Karpas-422 (cell line): Measurements from ENCODE around the gene MRO. TPM values are rescaled to one million over a fixed set of nuclear protein-coding genes. Genes with fewer than 3 reads are reported as not detected.
"Not testable (repeated sequence)": the region's sequence is repeated elsewhere in the genome, so short reads cannot be mapped to it uniquely, and the experiment has no call there.

Source experiments
- DNase-seq: peaks from one replicate; pipeline ENCODE4 v3.0.0-alpha.2; 2015
- H2AFZ ChIP-seq: fragments of 200-600 bp; sonication (generic); 2 replicates; pipeline ENCODE4 v1.6.1; 2014; ENCODE audit warnings: antibody characterized with exemption, low read length, mixed read lengths
- H3K27ac ChIP-seq: fragments of 200-600 bp; sonication (generic); 2 replicates; pipeline ENCODE4 v1.5.1; 2014; ENCODE audit warnings: mild to moderate bottlenecking, low read length, moderate library complexity
- H3K27me3 ChIP-seq: fragments of 200-600 bp; sonication (generic); 2 replicates; pipeline ENCODE4 v1.6.1; 2014; ENCODE audit warnings: low read length, mixed read lengths
- H3K36me3 ChIP-seq: fragments of 200-600 bp; sonication (generic); 2 replicates; pipeline ENCODE4 v1.6.1; 2014; ENCODE audit warnings: low read length, mixed read lengths; ENCODE audit not compliant: insufficient read depth
- H3K4me1 ChIP-seq: fragments of 200-600 bp; sonication (generic); 2 replicates; pipeline ENCODE4 v1.6.1; 2014; ENCODE audit warnings: mild to moderate bottlenecking, low read length, mixed read lengths
- H3K4me2 ChIP-seq: fragments of 200-600 bp; sonication (generic); 2 replicates; pipeline ENCODE4 v1.6.1; 2014; ENCODE audit warnings: low read length, low read depth, mild to moderate bottlenecking; ENCODE audit not compliant: poor library complexity, severe bottlenecking
- H3K4me3 ChIP-seq: fragments of 200-600 bp; sonication (generic); 2 replicates; pipeline ENCODE4 v1.5.1; 2014; ENCODE audit warnings: mild to moderate bottlenecking, antibody characterized with exemption, low read length, mixed read lengths
- H3K79me2 ChIP-seq: fragments of 200-600 bp; sonication (generic); 2 replicates; pipeline ENCODE4 v1.6.1; 2014; ENCODE audit warnings: mild to moderate bottlenecking, low read length, mixed read lengths
- H3K9ac ChIP-seq: fragments of 200-600 bp; sonication (generic); 2 replicates; pipeline ENCODE4 v1.6.0; 2014; ENCODE audit warnings: low read length
- H3K9me2 ChIP-seq: fragments of 200-600 bp; sonication (generic), shearing (Covaris generic); replicated peaks from 2 replicates; pipeline ENCODE4 v1.6.0; 2014; ENCODE audit warnings: mild to moderate bottlenecking, low read length, moderate library complexity; ENCODE audit not compliant: insufficient read depth
- H3K9me3 ChIP-seq: fragments of 300-700, 200-600 bp; sonication (generic); 2 replicates; pipeline ENCODE4 v1.6.1; 2014; ENCODE audit warnings: low read length, mixed read lengths
- H4K20me1 ChIP-seq: fragments of 200-600 bp; sonication (generic); 2 replicates; pipeline ENCODE4 v1.6.1; 2014; ENCODE audit warnings: mild to moderate bottlenecking, antibody characterized with exemption, low read length, low read depth; ENCODE audit not compliant: insufficient read depth
- total RNA-seq: library from RNA; depleted of rRNA; stranded (reverse); fragments of >200 nt; shearing (Covaris generic); gene quantifications from 2 replicates; pipeline ENCODE4 v1.2.3, GENCODE V29; 2014; ENCODE audit warnings: low replicate concordance

Gene MRO
- total RNA-seq, 1 experiment from 2014 or later = 3.2 TPM

DNA sequence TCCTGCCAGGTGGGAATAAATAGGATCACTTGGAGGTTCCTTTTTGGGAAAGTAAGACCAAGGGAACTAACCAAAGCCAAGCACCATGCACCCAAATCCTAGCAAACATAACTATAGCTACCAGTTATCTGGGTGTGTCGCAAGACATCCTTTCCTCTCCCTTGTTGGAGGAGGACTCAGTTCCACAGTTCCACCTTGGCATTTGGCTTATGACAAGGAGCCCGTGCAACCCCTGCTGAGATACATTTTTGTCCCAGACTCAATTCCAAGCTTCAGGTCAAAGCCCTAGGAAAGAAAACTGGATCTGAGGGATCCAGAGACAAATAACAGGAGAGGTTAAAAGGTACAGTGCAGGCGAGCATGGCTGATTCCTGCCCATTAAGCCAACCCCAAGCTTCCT is 40.8 kb downstream of the MRO start:
- H3K79me2 ChIP-seq, H3K27ac ChIP-seq, H3K9ac ChIP-seq, H3K9me3 ChIP-seq, H3K36me3 ChIP-seq, H3K4me2 ChIP-seq, H3K4me3 ChIP-seq, H3K4me1 ChIP-seq, DNase-seq, H2AFZ ChIP-seq, H3K9me2 ChIP-seq, H4K20me1 ChIP-seq, H3K27me3 ChIP-seq: not testable (repeated sequence)

DNA sequence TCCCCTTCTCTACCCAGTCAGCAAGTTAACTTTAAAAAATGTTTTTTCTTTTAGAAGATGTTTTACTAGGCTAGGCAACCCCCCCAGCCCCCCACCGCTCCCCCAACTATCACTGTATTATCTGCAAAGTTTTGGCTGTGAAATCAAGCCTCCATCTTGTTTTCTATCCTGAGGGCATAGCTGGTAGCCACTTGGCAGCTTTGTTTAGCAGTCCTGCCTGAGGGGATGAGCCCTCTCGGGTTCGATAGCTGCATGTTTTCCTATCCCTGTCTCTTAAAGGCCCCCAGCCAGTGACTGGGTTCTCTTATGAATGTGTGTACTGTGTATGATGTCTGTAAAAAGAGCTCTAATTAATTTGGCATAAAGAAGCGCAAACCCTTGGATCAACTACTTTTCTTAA is 43.4 kb downstream of the MRO start:
- Histone ChIP-seq H3K4me1 (peaks cover 5% of the 10 kb centered on the region; the same call in 1 of the 2 replicates), H3K27me3 (no peaks in the 10 kb centered on the region), H4K20me1 (no peaks in the 10 kb centered on the region), H3K9me2 (no peaks in the 10 kb centered on the region), H3K27ac (no peak overlapping the region), H3K4me2 (no peak overlapping the region), H3K36me3 (no peaks in the 10 kb centered on the region), H3K79me2 (no peaks in the 10 kb centered on the region), H3K4me3 (no peak overlapping the region), H3K9me3 (no peaks in the 10 kb centered on the region), H2AFZ (no peak overlapping the region), H3K9ac (no peak overlapping the region)
- DNase-seq = no peak

DNA sequence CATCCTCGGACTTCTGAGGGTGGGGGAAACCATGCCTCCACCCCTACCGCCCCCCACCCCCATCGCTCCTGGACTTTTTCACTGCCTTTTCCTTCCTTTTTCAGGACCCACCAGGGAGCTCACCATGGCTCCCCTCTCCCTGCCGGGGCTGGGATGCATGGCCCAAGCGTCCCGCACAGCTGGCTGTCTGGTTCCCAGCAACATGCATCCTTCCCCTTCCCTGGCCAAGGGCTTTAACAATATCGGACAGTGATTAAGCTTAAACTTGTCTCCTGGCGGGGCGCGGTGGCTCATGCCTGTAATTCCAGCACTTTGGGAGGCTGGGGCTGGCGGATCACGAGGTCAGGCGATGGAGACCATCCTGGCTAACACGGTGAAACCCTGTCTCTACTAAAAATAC is 44.1 kb downstream of the MRO start:
- H3K4me1 ChIP-seq = peaks cover 5% of the 10 kb centered on the region; the same call in 1 of the 2 replicates
- H4K20me1 ChIP-seq = no peaks in the 10 kb centered on the region
- H2AFZ ChIP-seq = no peak overlapping the region
- H3K4me2 ChIP-seq = no peak overlapping the region
- no peaks in the 10 kb centered on the region for H3K27me3 ChIP-seq
- DNase-seq = no peak
- H3K9me3 ChIP-seq = no peaks in the 10 kb centered on the region
- no peaks in the 10 kb centered on the region for H3K36me3 ChIP-seq
- no peaks in the 10 kb centered on the region for H3K9me2 ChIP-seq
- H3K9ac ChIP-seq = no peak overlapping the region
- H3K79me2 ChIP-seq = no peaks in the 10 kb centered on the region
- peak overlapping the region; percentile 50; the same call in 1 of the 2 replicates for H3K4me3 ChIP-seq
- no peak overlapping the region for H3K27ac ChIP-seq

DNA sequence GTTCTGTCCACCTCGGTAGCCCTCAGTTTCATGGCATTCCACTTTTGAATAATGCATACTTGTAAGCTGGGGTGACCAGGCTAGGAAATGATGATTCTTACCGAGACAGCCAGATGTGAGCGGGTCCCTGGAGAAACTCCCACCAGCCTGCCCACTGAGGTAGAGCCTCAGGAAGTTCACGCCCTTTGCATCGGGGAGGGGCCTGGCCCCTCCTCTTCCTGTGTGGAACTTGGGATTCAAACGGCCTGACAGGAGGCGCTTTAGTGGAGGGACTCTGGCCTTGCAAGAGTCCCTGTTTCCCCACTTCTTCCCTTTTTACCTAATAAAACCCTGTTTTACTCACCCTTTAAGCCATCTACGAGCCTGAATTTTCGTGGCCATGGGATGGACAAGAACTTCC is 44.6 kb downstream of the MRO start:
- Histone ChIP-seq H3K4me1 (peaks cover 5% of the 10 kb centered on the region; the same call in 1 of the 2 replicates), H3K9me2 (no peaks in the 10 kb centered on the region), H3K36me3 (no peaks in the 10 kb centered on the region), H3K4me3 (peak overlapping the region; percentile 50), H3K9me3 (no peaks in the 10 kb centered on the region), H4K20me1 (no peaks in the 10 kb centered on the region), H2AFZ (peak overlapping the region; percentile 70), H3K79me2 (no peaks in the 10 kb centered on the region), H3K4me2 (peak overlapping the region; percentile 54), H3K27ac (no peak overlapping the region), H3K27me3 (no peaks in the 10 kb centered on the region), H3K9ac (peak overlapping the region; percentile 42)
- peak; percentile 50 for DNase-seq

DNA sequence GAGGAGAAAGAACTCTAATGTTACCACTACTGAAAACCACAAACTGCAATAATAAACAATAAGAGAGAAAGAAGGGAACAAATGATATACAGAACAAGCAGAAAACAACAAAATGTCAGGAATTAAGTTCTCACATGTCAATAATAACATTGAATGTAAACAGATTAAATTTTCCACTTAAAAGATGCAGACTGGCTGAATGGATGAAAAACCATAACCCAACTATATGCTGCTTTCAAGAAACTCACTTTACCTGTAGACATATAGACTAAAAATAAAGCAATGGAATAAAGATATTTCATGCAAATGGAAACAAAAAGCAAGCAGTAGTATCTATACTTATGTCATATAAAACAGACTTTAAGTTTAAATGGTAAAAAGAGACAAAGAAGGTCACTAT is 50.4 kb downstream of the MRO start:
- H3K4me1 ChIP-seq = no peaks in the 10 kb centered on the region
- no peak for DNase-seq
- H4K20me1 ChIP-seq = no peaks in the 10 kb centered on the region
- peaks cover 7% of the 10 kb centered on the region; the same call in 1 of the 2 replicates for H3K9me3 ChIP-seq
- H3K79me2 ChIP-seq = no peaks in the 10 kb centered on the region
- H3K27me3 ChIP-seq = no peaks in the 10 kb centered on the region
- H3K9ac ChIP-seq = no peak overlapping the region
- no peak overlapping the region for H3K4me3 ChIP-seq
- no peak overlapping the region for H2AFZ ChIP-seq
- no peak overlapping the region for H3K27ac ChIP-seq
- no peak overlapping the region for H3K4me2 ChIP-seq
- no peaks in the 10 kb centered on the region for H3K36me3 ChIP-seq
- no peaks in the 10 kb centered on the region for H3K9me2 ChIP-seq

DNA sequence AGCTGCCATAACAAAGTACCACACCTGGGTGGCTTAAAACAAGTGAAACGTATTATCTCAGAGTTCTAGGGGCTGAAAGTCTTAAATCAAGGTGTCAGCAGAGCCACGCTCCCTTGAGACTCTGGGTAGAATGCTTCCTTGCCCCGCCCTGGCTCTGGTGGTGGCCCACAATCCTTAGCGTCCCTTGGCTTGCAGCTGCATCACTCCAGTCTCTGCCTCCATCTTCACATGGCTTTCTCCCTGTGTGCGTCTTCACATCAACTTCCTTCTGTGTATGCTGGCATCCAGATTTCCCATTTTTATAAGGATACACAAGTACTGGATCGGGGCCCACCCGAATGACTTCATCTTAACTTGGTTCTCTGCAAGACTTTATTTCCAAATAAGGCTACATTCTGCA is 62.5 kb downstream of the MRO start:
- no peak overlapping the region for H3K9ac ChIP-seq
- no peaks in the 10 kb centered on the region for H3K9me2 ChIP-seq
- no peak overlapping the region for H3K27ac ChIP-seq
- no peak overlapping the region for H3K4me3 ChIP-seq
- H3K4me1 ChIP-seq = no peaks in the 10 kb centered on the region
- no peaks in the 10 kb centered on the region for H3K27me3 ChIP-seq
- DNase-seq = no peak
- no peak overlapping the region for H3K4me2 ChIP-seq
- H3K79me2 ChIP-seq = no peaks in the 10 kb centered on the region
- H2AFZ ChIP-seq = no peak overlapping the region
- H4K20me1 ChIP-seq = no peaks in the 10 kb centered on the region
- H3K9me3 ChIP-seq = no peaks in the 10 kb centered on the region
- no peaks in the 10 kb centered on the region for H3K36me3 ChIP-seq

DNA sequence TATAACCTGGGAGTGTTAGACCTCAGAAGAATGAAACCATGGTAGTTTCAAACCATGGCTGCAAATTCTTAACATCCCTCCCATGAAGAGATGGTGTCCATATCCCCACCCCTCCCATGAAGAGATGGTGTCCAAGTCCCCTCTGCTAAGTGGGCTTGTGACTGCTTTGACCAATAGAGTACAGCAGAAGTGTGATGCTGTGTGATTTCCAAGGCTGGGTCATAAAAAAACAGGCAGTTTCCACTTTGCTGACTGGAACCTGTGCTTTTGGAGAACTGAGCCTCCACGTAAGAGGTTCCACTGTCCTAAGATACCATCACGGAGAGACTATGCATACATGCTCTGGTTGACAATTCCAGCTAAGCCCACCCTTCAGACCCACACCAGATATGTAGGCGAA is 65.5 kb downstream of the MRO start:
- Histone ChIP-seq H4K20me1 (no peaks in the 10 kb centered on the region), H3K27ac (no peak overlapping the region), H3K9ac (no peak overlapping the region), H2AFZ (no peak overlapping the region), H3K36me3 (no peaks in the 10 kb centered on the region), H3K9me3 (no peaks in the 10 kb centered on the region), H3K27me3 (no peaks in the 10 kb centered on the region), H3K4me1 (no peaks in the 10 kb centered on the region), H3K4me3 (no peak overlapping the region), H3K79me2 (no peaks in the 10 kb centered on the region), H3K9me2 (no peaks in the 10 kb centered on the region), H3K4me2 (no peak overlapping the region)
- DNase-seq = no peak

DNA sequence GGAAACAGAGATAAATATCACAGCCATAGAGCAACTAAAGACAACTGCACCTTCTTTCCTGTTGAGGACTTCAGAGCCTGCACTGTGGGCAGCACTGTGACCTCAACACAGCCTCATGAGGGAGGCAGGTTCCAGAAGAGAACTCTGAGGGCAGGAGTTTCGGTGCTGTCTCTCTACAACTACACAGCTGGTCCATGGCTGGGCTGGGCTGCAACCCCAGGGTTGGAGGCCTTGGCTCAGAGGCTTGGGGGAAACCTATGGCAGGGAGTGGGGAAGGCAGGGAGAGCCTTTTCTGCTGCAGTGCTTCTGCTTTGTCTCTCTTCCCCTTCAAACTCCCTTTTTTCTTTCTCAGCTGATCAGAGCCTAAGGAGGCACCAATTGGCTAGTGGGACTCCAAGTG is 66.5 kb downstream of the MRO start:
- H3K27ac ChIP-seq = no peak overlapping the region
- H3K27me3 ChIP-seq = no peaks in the 10 kb centered on the region
- H2AFZ ChIP-seq = no peak overlapping the region
- no peak overlapping the region for H3K4me3 ChIP-seq
- H4K20me1 ChIP-seq = no peaks in the 10 kb centered on the region
- no peak overlapping the region for H3K9ac ChIP-seq
- H3K79me2 ChIP-seq = no peaks in the 10 kb centered on the region
- DNase-seq = no peak
- H3K4me2 ChIP-seq = no peak overlapping the region
- H3K9me3 ChIP-seq = no peaks in the 10 kb centered on the region
- H3K9me2 ChIP-seq = no peaks in the 10 kb centered on the region
- no peaks in the 10 kb centered on the region for H3K36me3 ChIP-seq
- H3K4me1 ChIP-seq = no peaks in the 10 kb centered on the region

DNA sequence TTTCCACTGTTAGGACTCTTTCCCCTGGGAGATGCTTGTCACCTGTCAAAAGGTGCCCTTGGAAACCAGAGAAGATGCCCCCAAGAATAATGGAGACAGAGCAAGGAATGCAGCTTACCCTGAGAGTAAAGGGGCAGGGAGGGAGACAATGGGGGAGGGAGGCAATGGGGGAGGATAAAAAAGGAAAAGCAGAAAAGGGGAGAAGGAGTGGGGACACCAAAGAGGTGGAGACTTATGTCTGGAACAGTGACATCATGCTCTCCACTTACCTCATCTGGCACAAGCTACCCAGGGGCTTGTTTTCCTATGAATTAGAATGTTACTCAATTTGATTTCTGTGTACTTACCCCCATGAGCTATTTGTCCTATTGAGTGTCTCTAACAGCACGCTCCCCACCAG is 67.9 kb downstream of the MRO start:
- Histone ChIP-seq H3K27ac (no peak overlapping the region), H3K9ac (no peak overlapping the region), H3K9me2 (no peaks in the 10 kb centered on the region), H2AFZ (no peak overlapping the region), H3K4me1 (no peaks in the 10 kb centered on the region), H3K4me2 (no peak overlapping the region), H3K9me3 (no peaks in the 10 kb centered on the region), H3K36me3 (no peaks in the 10 kb centered on the region), H3K4me3 (no peak overlapping the region), H3K79me2 (no peaks in the 10 kb centered on the region), H4K20me1 (no peaks in the 10 kb centered on the region), H3K27me3 (no peaks in the 10 kb centered on the region)
- DNase-seq = no peak
